ENCODE measurements around the gene SPDL1. TPM values are rescaled to one million over a fixed set of nuclear protein-coding genes. Genes with fewer than 3 reads are reported as not detected.
"Not testable (repeated sequence)": the region's sequence is repeated elsewhere in the genome, so short reads cannot be mapped to it uniquely, and the experiment has no call there.

Gene SPDL1
- total RNA-seq, 1 donor from 2014 or later, result 4.3 TPM

GRCh38 chr5:169606279-169606678 lies 22.7 kb downstream of the SPDL1 start:
- Histone ChIP-seq H3K27me3 (ENCODE audit: low read depth) (no peaks in the 10 kb centered on the region), H3K9me3 (replicated peaks) (peaks cover 10% of the 10 kb centered on the region), H3K36me3 (peaks cover 28% of the 10 kb centered on the region), H3K4me3 (no peak overlapping the region), H3K4me1 (no peaks in the 10 kb centered on the region), H3K27ac (replicated peaks) (no peak overlapping the region)
- no peak for TF ChIP-seq CTCF (IDR thresholded peaks at IDR 0.05; ENCODE audit: borderline replicate concordance)
- intact Hi-C loops (cut with micrococcal nuclease), result no loop called here
- no peak for DNase-seq

GRCh38 chr5:169607882-169608281 lies 24.3 kb downstream of the SPDL1 start:
- intact Hi-C loops (cut with micrococcal nuclease), result no loop called here
- H3K27ac ChIP-seq (replicated peaks), result no peak overlapping the region
- no peaks in the 10 kb centered on the region for H3K27me3 ChIP-seq (ENCODE audit: low read depth)

GRCh38 chr5:169609716-169610115 lies 26.1 kb downstream of the SPDL1 start:
- Histone ChIP-seq H3K27me3 (ENCODE audit: low read depth) (no peaks in the 10 kb centered on the region), H3K27ac (replicated peaks) (no peak overlapping the region), H3K9me3 (replicated peaks) (peaks cover 17% of the 10 kb centered on the region), H3K4me3 (no peak overlapping the region), H3K4me1 (no peaks in the 10 kb centered on the region), H3K36me3 (peaks cover 4% of the 10 kb centered on the region)
- no peak for DNase-seq
- intact Hi-C loops (cut with micrococcal nuclease), result no loop called here
- TF ChIP-seq CTCF (IDR thresholded peaks at IDR 0.05; ENCODE audit: borderline replicate concordance), result no peak

More at GRCh38 chr5:169607882-169608281, 24.3 kb downstream of the SPDL1 start:
- no peaks in the 10 kb centered on the region for H3K4me1 ChIP-seq
- H3K36me3 ChIP-seq, result peaks cover 14% of the 10 kb centered on the region
- peaks cover 17% of the 10 kb centered on the region for H3K9me3 ChIP-seq (replicated peaks)
- TF ChIP-seq CTCF (IDR thresholded peaks at IDR 0.05; ENCODE audit: borderline replicate concordance), result no peak
- no peak overlapping the region for H3K4me3 ChIP-seq
- DNase-seq, result no peak

GRCh38 chr5:169610606-169611005 lies 27.0 kb downstream of the SPDL1 start:
- Histone ChIP-seq H3K9me3 (replicated peaks) (peaks cover 17% of the 10 kb centered on the region), H3K36me3 (peaks cover 3% of the 10 kb centered on the region), H3K4me1 (no peaks in the 10 kb centered on the region), H3K27ac (replicated peaks) (no peak overlapping the region), H3K27me3 (ENCODE audit: low read depth) (no peaks in the 10 kb centered on the region), H3K4me3 (no peak overlapping the region)
- TF ChIP-seq CTCF (IDR thresholded peaks at IDR 0.05; ENCODE audit: borderline replicate concordance), result no peak
- no peak for DNase-seq
- intact Hi-C loops (cut with micrococcal nuclease), result no loop called here

GRCh38 chr5:169615561-169615960 lies 32.0 kb downstream of the SPDL1 start:
- intact Hi-C loops (cut with micrococcal nuclease), result no loop called here

GRCh38 chr5:169624307-169624706 lies 40.7 kb downstream of the SPDL1 start:
- H3K4me1 ChIP-seq; H3K9me3 ChIP-seq (replicated peaks); DNase-seq; H3K27ac ChIP-seq (replicated peaks); H3K27me3 ChIP-seq (ENCODE audit: low read depth); H3K36me3 ChIP-seq; intact Hi-C loops (cut with micrococcal nuclease); H3K4me3 ChIP-seq: not testable (repeated sequence)

More at GRCh38 chr5:169615561-169615960, 32.0 kb downstream of the SPDL1 start:
- no peaks in the 10 kb centered on the region for H3K4me1 ChIP-seq
- H3K36me3 ChIP-seq, result no peaks in the 10 kb centered on the region
- DNase-seq, result no peak
- TF ChIP-seq CTCF (IDR thresholded peaks at IDR 0.05; ENCODE audit: borderline replicate concordance), result no peak
- H3K4me3 ChIP-seq, result no peak overlapping the region
- peaks cover 14% of the 10 kb centered on the region for H3K9me3 ChIP-seq (replicated peaks)
- no peak overlapping the region for H3K27ac ChIP-seq (replicated peaks)
- no peaks in the 10 kb centered on the region for H3K27me3 ChIP-seq (ENCODE audit: low read depth)
